NT2/D1 (cell line): ENCODE results near the gene FANCG.

ENCODE experiments used
- SUZ12 ChIP-seq: IDR thresholded peaks from 2 replicates; pipeline ENCODE4 v1.6.1; 2011; ENCODE audit not compliant: insufficient read length, insufficient read depth; ENCODE audit errors: extremely low read depth
- YY1 ChIP-seq: IDR thresholded peaks from 2 replicates; pipeline ENCODE4 v1.6.1; 2011; ENCODE audit not compliant: insufficient read length, insufficient read depth
- ZNF274 ChIP-seq: IDR thresholded peaks from 2 replicates; pipeline ENCODE4 v1.6.1; 2011; ENCODE audit warnings: mild to moderate bottlenecking, low read depth, low read length

- TF ChIP-seq ZNF274 (no peak), YY1 (no peak), SUZ12 (no peak)
Measured at GRCh38 chr9:35108461-35108860, 28.7 kb upstream of the FANCG start.
